ENCODE data around the gene OR6C4.
"Not testable (repeated sequence)": the region's sequence is repeated elsewhere in the genome, so short reads cannot be mapped to it uniquely, and the experiment has no call there.

GRCh38 chr12:55590152-55590551 lies 40.8 kb downstream of the OR6C4 start:
- not testable (repeated sequence) for TF ChIP-seq BHLHE40 (IDR thresholded peaks at IDR 0.05; ENCODE audit: borderline replicate concordance); TARDBP (IDR thresholded peaks at IDR 0.05); ELF4 (IDR thresholded peaks at IDR 0.05); ZNF384 (IDR thresholded peaks at IDR 0.05); FOXM1 (IDR thresholded peaks at IDR 0.05; ENCODE audit: borderline replicate concordance)

Data from HEK293T (cell line).